GM21576 (cell line): ENCODE data around the gene CCDC88B.

Source experiments
- ATAC-seq: cut with Tn5 transposase; IDR thresholded peaks from one replicate; pipeline ENCODE4 v1.9.1; 2021; ENCODE audit warnings: mild to moderate bottlenecking, moderate library complexity; ENCODE audit not compliant: unreplicated experiment

Gene CCDC88B

GRCh38 chr11:64357904-64358535 is 18.0 kb downstream of the CCDC88B start:
- no peak for ATAC-seq

DNA sequence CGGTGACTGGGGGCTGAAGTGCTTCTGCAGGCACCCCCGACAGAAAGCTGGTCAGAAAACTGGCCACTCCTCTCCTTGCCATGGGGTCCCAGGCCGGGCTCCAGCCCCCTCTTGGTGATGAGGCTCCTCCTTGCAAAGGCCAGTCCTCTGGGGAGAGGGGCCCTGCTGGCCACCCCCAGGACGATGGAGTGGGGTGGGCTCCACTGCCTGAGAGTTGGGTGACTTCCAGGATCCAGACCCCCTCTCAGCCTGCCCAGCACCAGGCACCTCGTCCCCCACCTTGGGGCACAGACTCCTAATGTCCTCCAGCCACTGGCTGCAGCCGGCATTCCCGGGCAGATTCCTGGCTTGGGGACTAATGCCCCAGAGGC is 18.5 kb downstream of the CCDC88B start:
- no peak for ATAC-seq

DNA sequence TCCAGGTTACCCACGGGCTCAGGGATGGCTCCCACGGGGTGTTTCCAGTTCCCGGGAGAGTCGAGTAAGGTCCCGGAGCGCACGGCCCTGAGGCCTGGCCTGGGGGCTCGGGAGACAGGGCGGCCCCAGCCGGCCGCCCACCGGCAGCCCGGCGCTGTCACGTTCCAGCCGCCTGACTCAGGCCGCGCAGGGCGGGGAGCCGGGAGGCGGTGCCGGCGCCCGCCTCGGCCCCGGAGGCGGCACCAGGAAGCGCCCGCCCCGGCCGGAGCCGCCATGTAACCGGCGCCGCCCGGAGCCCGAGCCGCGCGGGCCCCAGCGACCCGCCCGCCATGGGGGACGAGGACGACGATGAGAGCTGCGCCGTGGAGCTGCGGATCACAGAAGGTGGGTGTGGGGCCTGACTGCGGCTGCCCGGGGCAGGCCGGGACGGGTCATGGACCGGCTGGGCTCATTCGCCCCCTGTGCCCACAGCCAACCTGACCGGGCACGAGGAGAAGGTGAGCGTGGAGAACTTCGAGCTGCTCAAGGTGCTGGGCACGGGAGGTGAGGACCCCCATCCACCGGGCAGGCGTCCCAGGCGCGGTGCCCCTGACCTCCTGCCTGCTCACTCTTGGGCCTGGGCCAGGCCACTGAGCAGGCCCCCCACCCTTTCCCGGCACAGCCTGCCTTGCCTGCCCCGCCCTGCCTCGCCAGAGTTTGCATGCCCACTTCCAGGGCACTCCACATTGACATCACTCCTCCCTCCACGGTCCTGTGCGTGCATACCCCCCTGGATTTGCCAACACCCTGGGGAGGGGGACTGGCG is 19.1 kb downstream of the CCDC88B start, which contains the start of gene RPS6KA4:
Gene RPS6KA4, plus strand, starts transcription at position 256 of the 805 bp plus-strand sequence. Its CDS starts 74 bp downstream, at position 330.
- peak; percentile 45 for ATAC-seq

DNA sequence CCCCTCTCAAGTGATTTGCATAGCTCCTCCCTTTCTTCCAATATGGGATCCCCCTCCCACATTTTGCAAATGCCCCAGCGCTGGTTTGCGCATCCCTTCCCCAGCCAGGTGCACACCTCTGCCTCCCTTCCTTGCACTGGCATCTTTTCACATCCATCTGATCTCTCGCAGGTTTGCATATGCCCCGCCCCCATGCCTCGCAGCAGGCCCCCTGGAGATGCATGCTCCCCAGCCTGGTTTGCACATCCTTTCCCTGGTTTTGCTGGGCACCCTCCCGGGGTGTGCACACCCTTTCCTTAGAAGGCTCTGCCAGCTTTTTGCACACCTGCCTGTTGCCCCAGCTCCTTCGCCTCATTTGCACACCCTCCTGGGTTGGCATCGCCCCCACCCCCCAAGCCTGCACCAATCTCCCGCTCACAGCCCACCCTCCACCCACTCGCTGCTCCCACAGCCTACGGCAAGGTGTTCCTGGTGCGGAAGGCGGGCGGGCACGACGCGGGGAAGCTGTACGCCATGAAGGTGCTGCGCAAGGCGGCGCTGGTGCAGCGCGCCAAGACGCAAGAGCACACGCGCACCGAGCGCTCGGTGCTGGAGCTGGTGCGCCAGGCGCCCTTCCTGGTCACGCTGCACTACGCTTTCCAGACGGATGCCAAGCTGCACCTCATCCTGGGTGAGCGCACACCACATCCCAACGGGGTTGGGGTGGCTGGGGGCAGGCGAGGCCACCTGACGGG is 19.9 kb downstream of the CCDC88B start:
- no peak for ATAC-seq

- ATAC-seq: no peak
Observed at GRCh38 chr11:64360448-64360921, 20.5 kb downstream of the CCDC88B start.

- ATAC-seq: no peak
Observed at GRCh38 chr11:64361659-64362058, 21.7 kb downstream of the CCDC88B start.

DNA sequence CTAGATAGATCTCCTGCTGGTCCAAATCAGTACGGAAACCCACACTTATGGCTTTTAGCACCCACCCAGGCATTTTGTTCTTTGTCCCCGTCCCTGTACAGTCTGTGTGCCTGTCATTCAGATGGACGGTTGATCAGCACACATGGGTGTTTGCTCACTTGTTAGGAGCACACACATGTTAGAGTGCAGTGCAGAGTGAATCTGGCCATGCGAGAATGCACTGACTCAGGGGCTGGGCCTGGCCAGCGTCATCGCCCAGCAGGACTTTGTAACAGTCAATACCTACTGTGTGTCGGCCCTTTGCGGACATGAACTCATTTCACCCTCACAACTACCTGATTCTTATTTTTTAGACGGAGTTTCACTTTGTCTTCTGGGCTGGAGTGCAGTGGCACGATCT is 22.3 kb downstream of the CCDC88B start:
- ATAC-seq: no peak

DNA sequence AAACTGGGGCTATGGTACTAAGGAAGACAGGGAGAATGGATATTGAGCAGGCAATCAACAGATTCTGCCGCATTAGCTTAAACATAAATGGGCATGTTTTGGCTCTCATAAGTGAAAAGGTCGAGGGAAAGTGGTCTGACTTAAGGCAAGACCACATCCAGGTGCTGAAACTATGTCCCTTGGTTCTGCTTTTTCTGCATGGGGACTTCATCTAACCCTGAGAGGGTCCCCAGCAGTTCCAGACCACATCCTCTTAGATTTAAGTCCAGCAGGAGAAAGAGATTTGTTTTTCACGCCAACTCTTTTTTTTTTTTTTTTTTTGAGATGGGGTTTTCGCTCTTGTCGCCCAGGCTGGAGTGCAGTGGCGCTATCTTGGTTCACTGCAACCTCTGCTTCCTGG is 24.4 kb downstream of the CCDC88B start:
- ATAC-seq: no peak

GRCh38 chr11:64364911-64365310 is 24.9 kb downstream of the CCDC88B start:
- ATAC-seq: no peak

DNA sequence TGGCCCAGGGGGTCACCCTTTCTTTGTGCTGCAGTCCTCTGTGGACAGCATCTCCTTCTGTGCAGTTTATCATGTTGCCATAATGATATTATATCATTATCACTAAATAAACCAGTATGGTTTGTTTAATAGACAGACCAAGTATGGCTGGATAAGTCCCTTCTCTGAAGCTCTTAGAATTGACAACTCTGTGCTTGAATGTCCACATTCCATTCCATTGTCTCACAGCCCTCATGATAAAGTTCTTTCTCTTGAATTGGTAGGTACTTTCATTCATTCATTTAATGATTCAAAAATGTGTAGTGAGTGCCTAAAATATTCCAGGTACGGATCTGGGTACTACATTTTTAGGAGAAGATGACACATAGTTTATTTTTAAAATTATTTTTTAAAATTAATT is 26.7 kb downstream of the CCDC88B start:
- no peak for ATAC-seq

DNA sequence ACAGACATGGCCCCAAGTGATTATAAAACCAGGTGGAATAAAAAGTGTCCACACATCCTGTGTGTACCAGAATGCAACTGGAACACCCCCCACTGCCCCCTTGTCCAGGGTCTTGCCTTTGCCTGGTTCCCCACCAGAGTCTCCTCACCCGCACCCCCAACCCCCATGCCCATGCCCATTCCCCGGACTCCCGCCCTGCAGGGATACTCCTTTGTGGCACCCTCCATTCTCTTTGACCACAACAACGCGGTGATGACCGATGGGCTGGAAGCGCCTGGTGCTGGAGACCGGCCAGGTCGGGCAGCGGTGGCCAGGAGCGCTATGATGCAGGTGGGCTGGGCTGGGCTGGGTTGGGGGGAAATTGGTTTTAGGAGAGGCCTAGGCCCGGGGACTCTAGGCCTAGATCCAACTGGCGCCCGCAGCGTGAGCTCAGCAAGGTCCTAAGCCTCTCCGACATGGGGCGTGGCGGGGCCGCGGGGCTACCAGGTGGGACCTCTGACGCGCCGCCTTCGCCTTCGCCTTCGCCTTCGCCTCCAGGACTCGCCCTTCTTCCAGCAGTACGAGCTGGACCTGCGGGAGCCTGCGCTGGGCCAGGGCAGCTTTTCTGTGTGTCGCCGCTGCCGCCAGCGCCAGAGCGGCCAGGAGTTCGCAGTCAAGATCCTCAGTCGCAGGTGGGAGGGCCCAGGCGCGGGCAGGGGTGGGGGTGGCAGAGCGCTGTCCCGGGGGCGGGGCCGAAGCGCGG is 28.1 kb downstream of the CCDC88B start:
- ATAC-seq: no peak

GRCh38 chr11:64368673-64369074 is 28.7 kb downstream of the CCDC88B start:
- no peak for ATAC-seq

DNA sequence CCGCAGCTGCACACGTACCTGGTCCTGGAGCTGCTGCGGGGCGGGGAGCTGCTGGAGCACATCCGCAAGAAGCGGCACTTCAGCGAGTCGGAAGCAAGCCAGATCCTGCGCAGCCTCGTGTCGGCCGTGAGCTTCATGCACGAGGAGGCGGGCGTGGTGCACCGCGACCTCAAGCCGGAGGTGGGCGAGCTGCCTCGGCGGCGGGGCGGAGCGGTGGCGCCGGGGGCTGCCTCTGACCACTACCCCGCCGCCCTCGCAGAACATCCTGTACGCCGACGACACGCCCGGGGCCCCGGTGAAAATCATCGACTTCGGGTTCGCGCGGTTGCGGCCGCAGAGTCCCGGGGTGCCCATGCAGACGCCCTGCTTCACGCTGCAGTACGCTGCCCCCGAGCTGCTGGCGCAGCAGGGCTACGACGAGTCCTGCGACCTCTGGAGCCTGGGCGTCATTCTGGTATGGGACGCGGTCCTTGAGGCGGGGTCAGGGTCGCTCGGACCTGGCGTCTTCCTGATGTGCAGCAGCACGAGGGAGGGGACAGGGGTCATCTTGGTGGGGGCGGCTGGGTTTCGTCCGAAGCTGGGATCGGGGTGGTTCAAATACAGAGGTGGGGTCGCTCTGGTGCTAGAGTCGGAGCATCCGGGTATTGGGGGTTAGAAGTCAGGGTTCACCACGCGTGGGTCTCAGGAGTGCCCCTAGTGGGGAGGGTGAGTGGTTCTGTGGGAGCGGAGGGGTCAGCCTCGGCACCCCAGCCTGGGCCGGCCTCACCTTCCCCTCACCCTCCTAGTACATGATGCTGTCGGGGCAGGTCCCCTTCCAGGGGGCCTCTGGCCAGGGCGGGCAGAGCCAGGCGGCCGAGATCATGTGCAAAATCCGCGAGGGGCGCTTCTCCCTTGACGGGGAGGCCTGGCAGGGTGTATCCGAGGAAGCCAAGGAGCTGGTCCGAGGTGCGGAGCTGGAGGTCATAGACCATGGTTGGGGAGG is 29.7 kb downstream of the CCDC88B start:
- no peak for ATAC-seq

- no peak for ATAC-seq
Observed at GRCh38 chr11:64371201-64371600, 31.2 kb downstream of the CCDC88B start.

DNA sequence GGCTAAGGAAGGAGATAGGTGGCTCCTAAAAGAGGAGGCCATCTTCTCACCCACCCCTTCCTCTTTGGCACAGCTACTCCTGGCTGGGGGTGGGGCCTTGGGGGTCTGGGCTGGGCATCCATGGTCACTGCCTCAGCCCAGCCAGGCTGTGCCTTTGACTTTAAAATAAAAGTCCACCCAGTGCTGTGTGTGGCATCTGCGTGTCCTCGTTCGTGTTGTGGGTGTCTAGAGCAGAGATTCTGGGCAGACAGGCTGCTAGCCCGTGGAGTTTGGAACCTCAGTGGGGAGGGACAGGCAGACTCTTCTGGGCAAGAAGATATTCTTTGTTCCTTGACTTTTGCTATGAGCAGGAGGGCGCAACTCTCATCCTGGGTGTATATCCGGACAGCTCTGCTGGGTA is 32.0 kb downstream of the CCDC88B start:
- no peak for ATAC-seq

- ATAC-seq: no peak
Observed at GRCh38 chr11:64372802-64373597, 33.0 kb downstream of the CCDC88B start.

DNA sequence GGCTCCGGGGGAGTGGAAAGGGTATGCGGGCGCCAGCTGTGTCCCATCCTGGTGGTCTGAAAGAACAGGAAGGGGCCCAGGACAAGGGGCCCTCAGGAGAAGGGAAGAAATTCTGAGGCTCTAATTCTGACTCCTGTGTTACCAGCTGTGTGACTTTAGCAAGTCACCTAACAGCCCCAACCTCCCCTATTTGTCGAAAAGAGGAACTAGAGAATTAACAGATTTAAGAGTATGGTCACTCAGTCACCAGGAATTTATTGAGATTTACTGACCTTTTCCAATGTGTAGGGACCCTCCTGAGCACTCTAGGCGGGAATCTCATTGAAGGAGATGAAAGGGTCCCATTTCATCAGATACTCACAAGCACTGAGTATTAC is 33.6 kb downstream of the CCDC88B start:
- ATAC-seq: no peak

- ATAC-seq: no peak
Observed at GRCh38 chr11:64376071-64376470, 36.1 kb downstream of the CCDC88B start.

- no peak for ATAC-seq
Observed at GRCh38 chr11:64378335-64378880, 38.4 kb downstream of the CCDC88B start.
